ENCODE measurements around the gene TSR3. TPM values are rescaled to one million over a fixed set of nuclear protein-coding genes. Genes with fewer than 3 reads are reported as not detected.

Gene TSR3
- total and polyA plus RNA-seq, 3 donors from 2014 or later: 40.9 to 89.5 (median 79.4) TPM

- Histone ChIP-seq H3K4me3 (no peak overlapping the region), H3K27me3 (no peaks in the 10 kb centered on the region), H3K4me1 (peaks cover 14% of the 10 kb centered on the region), H3K9me3 (no peaks in the 10 kb centered on the region), H3K27ac (no peak overlapping the region), H3K36me3 (ENCODE audit: low read depth, missing control alignments) (no peaks in the 10 kb centered on the region)
- TF ChIP-seq POLR2A (IDR thresholded peaks at IDR 0.05): no peak
- TF ChIP-seq, protein P1, sequence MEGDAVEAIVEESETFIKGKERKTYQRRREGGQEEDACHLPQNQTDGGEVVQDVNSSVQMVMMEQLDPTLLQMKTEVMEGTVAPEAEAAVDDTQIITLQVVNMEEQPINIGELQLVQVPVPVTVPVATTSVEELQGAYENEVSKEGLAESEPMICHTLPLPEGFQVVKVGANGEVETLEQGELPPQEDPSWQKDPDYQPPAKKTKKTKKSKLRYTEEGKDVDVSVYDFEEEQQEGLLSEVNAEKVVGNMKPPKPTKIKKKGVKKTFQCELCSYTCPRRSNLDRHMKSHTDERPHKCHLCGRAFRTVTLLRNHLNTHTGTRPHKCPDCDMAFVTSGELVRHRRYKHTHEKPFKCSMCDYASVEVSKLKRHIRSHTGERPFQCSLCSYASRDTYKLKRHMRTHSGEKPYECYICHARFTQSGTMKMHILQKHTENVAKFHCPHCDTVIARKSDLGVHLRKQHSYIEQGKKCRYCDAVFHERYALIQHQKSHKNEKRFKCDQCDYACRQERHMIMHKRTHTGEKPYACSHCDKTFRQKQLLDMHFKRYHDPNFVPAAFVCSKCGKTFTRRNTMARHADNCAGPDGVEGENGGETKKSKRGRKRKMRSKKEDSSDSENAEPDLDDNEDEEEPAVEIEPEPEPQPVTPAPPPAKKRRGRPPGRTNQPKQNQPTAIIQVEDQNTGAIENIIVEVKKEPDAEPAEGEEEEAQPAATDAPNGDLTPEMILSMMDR (IDR thresholded peaks at IDR 0.05): no peak
- intact Hi-C loops (cut with DNase I; ENCODE audit: low total_unique reads): no loop called here
- WGBS, 2 donors: 86 to 89% methylated on average over 16 of the region's 16 CpGs
- DNase-seq: no peak
Measured at GRCh38 chr16:1349351-1349750, 2.3 kb downstream of the TSR3 start.

- intact Hi-C loops (cut with DNase I; ENCODE audit: low total_unique reads): no loop called here
- Histone ChIP-seq H3K27me3 (no peaks in the 10 kb centered on the region), H3K36me3 (ENCODE audit: low read depth, missing control alignments) (no peaks in the 10 kb centered on the region), H3K9me3 (no peaks in the 10 kb centered on the region), H3K4me1 (peaks cover 18% of the 10 kb centered on the region), H3K27ac (no peak overlapping the region), H3K4me3 (no peak overlapping the region)
- TF ChIP-seq POLR2A (IDR thresholded peaks at IDR 0.05): no peak
- TF ChIP-seq, protein P1 (IDR thresholded peaks at IDR 0.05): no peak
- WGBS, 2 donors: 77 to 91% methylated on average over 7 to 14 of the region's 14 CpGs
- no peak for DNase-seq
Measured at GRCh38 chr16:1348926-1349325, 2.8 kb downstream of the TSR3 start.

GRCh38 chr16:1348441-1348840 lies 3.2 kb downstream of the TSR3 start:
- WGBS, 2 donors: 87% methylated on average over 15 of the region's 15 CpGs; no CpG with 5 or more reads in 1 of the 2 donors
- no peak for DNase-seq
- no peaks in the 10 kb centered on the region for H3K9me3 ChIP-seq

GRCh38 chr16:1347962-1348361 lies 3.7 kb downstream of the TSR3 start:
- no peak overlapping the region for H3K4me3 ChIP-seq
- no peaks in the 10 kb centered on the region for H3K9me3 ChIP-seq
- DNase-seq: no peak
- no peaks in the 10 kb centered on the region for H3K36me3 ChIP-seq (ENCODE audit: low read depth, missing control alignments)
- 91 to 92% methylated on average over 23 to 29 of the region's 29 CpGs for WGBS, 2 donors
- TF ChIP-seq, protein P1 (IDR thresholded peaks at IDR 0.05): no peak
- TF ChIP-seq POLR2A (IDR thresholded peaks at IDR 0.05): no peak
- peaks cover 24% of the 10 kb centered on the region for H3K4me1 ChIP-seq
- H3K27ac ChIP-seq: no peak overlapping the region
- intact Hi-C loops (cut with DNase I; ENCODE audit: low total_unique reads): no loop called here
- no peaks in the 10 kb centered on the region for H3K27me3 ChIP-seq

More at GRCh38 chr16:1348441-1348840, 3.2 kb downstream of the TSR3 start:
- intact Hi-C loops (cut with DNase I; ENCODE audit: low total_unique reads): no loop called here
- no peak overlapping the region for H3K27ac ChIP-seq
- H3K4me1 ChIP-seq: peaks cover 23% of the 10 kb centered on the region
- H3K27me3 ChIP-seq: no peaks in the 10 kb centered on the region
- H3K36me3 ChIP-seq (ENCODE audit: low read depth, missing control alignments): no peaks in the 10 kb centered on the region
- TF ChIP-seq POLR2A (IDR thresholded peaks at IDR 0.05): no peak
- TF ChIP-seq, protein P1 (IDR thresholded peaks at IDR 0.05): no peak
- H3K4me3 ChIP-seq: no peak overlapping the region

DNA sequence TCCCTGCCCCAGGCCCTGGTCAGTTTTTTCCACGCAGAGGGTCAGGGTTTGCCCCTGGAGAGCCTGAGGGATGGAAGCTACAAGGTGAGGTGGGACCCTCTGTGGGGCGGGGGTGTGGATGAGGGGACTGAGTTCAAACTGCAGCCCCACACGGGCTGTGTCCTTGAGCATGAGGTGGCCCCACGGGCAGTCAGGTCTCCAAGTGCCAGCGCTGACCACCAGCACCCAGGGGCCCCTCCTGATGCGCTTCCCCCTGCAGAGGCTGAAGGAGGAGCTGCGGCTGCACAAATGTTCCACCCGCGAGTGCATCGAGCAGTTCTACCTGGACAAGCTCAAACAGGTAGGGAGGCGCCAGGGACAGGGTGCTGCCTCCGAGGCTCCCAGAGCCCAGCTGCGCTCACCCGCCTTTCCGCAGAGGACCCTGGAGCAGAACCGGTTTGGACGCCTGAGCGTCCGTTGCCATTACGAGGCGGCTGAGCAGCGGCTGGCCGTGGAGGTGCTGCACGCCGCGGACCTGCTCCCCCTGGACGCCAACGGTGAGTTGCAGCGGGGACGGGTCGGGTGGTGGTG lies 4.3 kb downstream of the TSR3 start:
- H3K4me3 ChIP-seq: no peak overlapping the region
- H3K27ac ChIP-seq: no peak overlapping the region
- TF ChIP-seq, protein P1 (IDR thresholded peaks at IDR 0.05): no peak
- no peak for TF ChIP-seq POLR2A (IDR thresholded peaks at IDR 0.05)
- no peaks in the 10 kb centered on the region for H3K27me3 ChIP-seq
- intact Hi-C loops (cut with DNase I; ENCODE audit: low total_unique reads): no loop called here
- peaks cover 26% of the 10 kb centered on the region for H3K4me1 ChIP-seq
- DNase-seq: no peak
- WGBS, 2 donors: 90% methylated on average over 31 of the region's 31 CpGs; no CpG with 5 or more reads in 1 of the 2 donors
- no peaks in the 10 kb centered on the region for H3K36me3 ChIP-seq (ENCODE audit: low read depth, missing control alignments)
- no peaks in the 10 kb centered on the region for H3K9me3 ChIP-seq

Data from testis (tissue), 3 donors.